H1 (cell line): Measurements from ENCODE around the gene NFATC1. TPM values are rescaled to one million over a fixed set of nuclear protein-coding genes. Genes with fewer than 3 reads are reported as not detected.

ENCODE experiments used
- CTCF ChIA-PET: fragments of 300-600 bp; sonication (Branson Sonifier 250); formaldehyde crosslinking; loops from one replicate; lab custom pipeline; 2021; ENCODE audit not compliant: partially characterized antibody; lab: Charles Lee
- POLR2A ChIA-PET: fragments of 300-600 bp; sonication (Branson Sonifier 250); formaldehyde crosslinking; loops from one replicate; lab custom pipeline; 2021; ENCODE audit warnings: inconsistent platforms; ENCODE audit not compliant: partially characterized antibody; lab: Charles Lee
- DNase-seq, 2 experiments: peaks; one replicate each; pipeline versions ENCODE4 v3.0.0 to v3.0.0-alpha.2; 2010 to 2022; ENCODE audit warnings: low spot score in 2 of 2, low read depth in 1 of 2, mixed read lengths in 1 of 2
- FAIRE-seq: peaks from 2 replicates; lab custom pipeline; 2011; peaks lifted over from hg19 to GRCh38; lab: Jason Lieb, UNC
- H2AFZ ChIP-seq: 2 replicates; pipeline ENCODE4 v1.8.1; 2012; ENCODE audit warnings: low read length, inconsistent platforms
- H2AK5ac ChIP-seq: 2 replicates; pipeline ENCODE4 v1.6.1; 2013; ENCODE audit warnings: low read depth, low read length
- H2BK120ac ChIP-seq: replicated peaks from 2 replicates; pipeline ENCODE3; 2013; ENCODE audit warnings: low read depth, low read length, inconsistent platforms
- H2BK12ac ChIP-seq: 2 replicates; pipeline ENCODE4 v1.6.1; 2013; ENCODE audit warnings: low read depth, low read length
- H2BK15ac ChIP-seq: 2 replicates; pipeline ENCODE4 v1.6.1; 2013; ENCODE audit warnings: low read length
- H2BK20ac ChIP-seq: 2 replicates; pipeline ENCODE4 v1.6.1; 2013; ENCODE audit warnings: low read length
- H2BK5ac ChIP-seq: 2 replicates; pipeline ENCODE4 v1.6.1; 2013; ENCODE audit warnings: low read depth, low read length
- H3K14ac ChIP-seq: 2 replicates; pipeline ENCODE4 v1.6.1; 2013; ENCODE audit warnings: inconsistent platforms; ENCODE audit not compliant: insufficient read length
- H3K18ac ChIP-seq: 2 replicates; pipeline ENCODE4 v1.6.1; 2013; ENCODE audit warnings: low read length; ENCODE audit errors: extremely low read depth
- H3K23ac ChIP-seq: 2 replicates; pipeline ENCODE4 v1.6.1; 2013; ENCODE audit warnings: inconsistent platforms; ENCODE audit not compliant: insufficient read length
- H3K23me2 ChIP-seq: 2 replicates; pipeline ENCODE4 v1.6.1; 2013; ENCODE audit warnings: low read depth, low read length
- H3K27ac ChIP-seq: 2 replicates; pipeline ENCODE4 v1.6.1; 2011; ENCODE audit warnings: low read depth, low read length, inconsistent platforms
- H3K27me3 ChIP-seq, 4 experiments: replicated peaks in 1 of 4; 1 replicate in 1 of 4; 2 replicates in 3 of 4; pipeline versions ENCODE4 v1.6.1 to v1.8.1; 2011 to 2013; ENCODE audit warnings: low read length in 3 of 4, mild to moderate bottlenecking in 3 of 4, inconsistent platforms in 2 of 4, mixed read lengths in 2 of 4, moderate library complexity in 1 of 4; ENCODE audit not compliant: control insufficient read depth in 3 of 4, insufficient read depth in 3 of 4; ENCODE audit errors: extremely low read depth in 1 of 4
- H3K36me3 ChIP-seq, 4 experiments: 2 replicates each; pipeline versions ENCODE4 v1.6.1 to v1.8.1; 2011 to 2013; ENCODE audit warnings: mild to moderate bottlenecking in 4 of 4, low read length in 3 of 4, moderate library complexity in 2 of 4, control low read depth in 1 of 4, inconsistent platforms in 1 of 4; ENCODE audit not compliant: insufficient read depth in 4 of 4, control insufficient read depth in 2 of 4
- H3K4ac ChIP-seq: replicated peaks from 2 replicates; pipeline ENCODE3; 2013; ENCODE audit warnings: low read length, low read depth, mixed read lengths, inconsistent platforms; ENCODE audit not compliant: insufficient read length
- H3K4me1 ChIP-seq, 4 experiments: replicated peaks in 1 of 4; 1 replicate in 1 of 4; 2 replicates in 3 of 4; pipeline versions ENCODE4 v1.6.1 to v1.8.1; 2011 to 2013; ENCODE audit warnings: low read length in 3 of 4, inconsistent platforms in 2 of 4, mixed read lengths in 1 of 4; ENCODE audit not compliant: insufficient read depth in 4 of 4, control insufficient read depth in 3 of 4
- H3K4me2 ChIP-seq, 2 experiments: 2 replicates each; pipeline versions ENCODE4 v1.6.1 to v1.8.1; 2011 to 2013; ENCODE audit warnings: low read depth in 2 of 2, low read length in 2 of 2, control low read depth in 1 of 2, inconsistent platforms in 1 of 2, mild to moderate bottlenecking in 1 of 2; ENCODE audit not compliant: insufficient read depth in 1 of 2
- H3K4me3 ChIP-seq, 4 experiments: fragments of 200-600, 300-600 bp in 1 of 4; sonication (generic), shearing (Covaris generic), sonication (Bioruptor Twin) in 1 of 4; 2 replicates each; pipeline versions ENCODE4 v1.5.1 to v1.8.1; 2011 to 2016; ENCODE audit warnings: low read length in 4 of 4, low read depth in 3 of 4, control low read depth in 2 of 4, inconsistent platforms in 2 of 4, mild to moderate bottlenecking in 2 of 4, mixed read lengths in 1 of 4, moderate library complexity in 1 of 4; ENCODE audit not compliant: insufficient read depth in 2 of 4; ENCODE audit errors: extremely low read depth in 1 of 4
- H3K56ac ChIP-seq: replicated peaks from 2 replicates; pipeline ENCODE3; 2013; ENCODE audit warnings: low read depth, mild to moderate bottlenecking, mixed read lengths, low read length, inconsistent platforms; ENCODE audit not compliant: insufficient read length
- H3K79me1 ChIP-seq: 2 replicates; pipeline ENCODE4 v1.6.1; 2013; ENCODE audit warnings: low read depth, low read length, control low read depth
- H3K79me2 ChIP-seq, 2 experiments: 2 replicates each; pipeline versions ENCODE4 v1.6.1 to v1.8.1; 2012 to 2013; ENCODE audit warnings: low read length in 2 of 2, mild to moderate bottlenecking in 2 of 2, inconsistent platforms in 1 of 2; ENCODE audit not compliant: insufficient read depth in 2 of 2, control insufficient read depth in 1 of 2
- H3K9ac ChIP-seq, 4 experiments: replicated peaks in 1 of 4; 1 replicate in 1 of 4; 2 replicates in 3 of 4; pipeline versions ENCODE4 v1.6.1 to v1.8.1; 2011 to 2013; ENCODE audit warnings: low read depth in 3 of 4, low read length in 3 of 4, control low read depth in 2 of 4, mild to moderate bottlenecking in 2 of 4, moderate library complexity in 2 of 4, inconsistent platforms in 1 of 4; ENCODE audit errors: extremely low read depth in 1 of 4
- H3K9me3 ChIP-seq, 2 experiments: 2 replicates each; pipeline versions ENCODE4 v1.6.1 to v1.8.1; 2012 to 2013; ENCODE audit warnings: mild to moderate bottlenecking in 2 of 2, moderate library complexity in 2 of 2, control low read depth in 1 of 2, inconsistent platforms in 1 of 2, low read depth in 1 of 2, low read length in 1 of 2, mixed read lengths in 1 of 2; ENCODE audit not compliant: insufficient read depth in 2 of 2
- H4K20me1 ChIP-seq, 2 experiments: replicated peaks in 1 of 2; 2 replicates each; pipeline versions ENCODE3 to v1.8.1; 2011 to 2013; ENCODE audit warnings: inconsistent platforms in 2 of 2, low read length in 2 of 2, mild to moderate bottlenecking in 1 of 2; ENCODE audit not compliant: insufficient read depth in 2 of 2, control insufficient read depth in 1 of 2
- H4K5ac ChIP-seq: 2 replicates; pipeline ENCODE4 v1.6.1; 2013; ENCODE audit warnings: low read length, low read depth, mixed read lengths, inconsistent platforms; ENCODE audit not compliant: insufficient read length
- H4K8ac ChIP-seq: 2 replicates; pipeline ENCODE4 v1.8.0; 2013; ENCODE audit warnings: mild to moderate bottlenecking, moderate library complexity, low read length, inconsistent platforms; ENCODE audit not compliant: insufficient read depth; ENCODE audit errors: extremely low read depth
- H4K91ac ChIP-seq: replicated peaks from 2 replicates; pipeline ENCODE3; 2013; ENCODE audit warnings: low read length, mixed read lengths, inconsistent platforms; ENCODE audit not compliant: insufficient read length
- YY1 ChIP-seq: IDR thresholded peaks from 2 replicates; pipeline ENCODE4 v1.6.1; 2011; ENCODE audit warnings: low read depth, mild to moderate bottlenecking, low read length
- WGBS, 2 experiments: shearing (Covaris generic) in 1 of 2; methylation state at CpG; one replicate each; pipeline versions ENCODE4 v1.1.6 to v1.1.7; 2013 to 2015; ENCODE audit warnings: low lambda C conversion rate in 2 of 2, mixed read lengths in 2 of 2, inconsistent platforms in 1 of 2, low coverage in 1 of 2, missing lambda C conversion rate in 1 of 2; ENCODE audit not compliant: insufficient replicate concordance in 2 of 2, insufficient coverage in 1 of 2, insufficient read length in 1 of 2; ENCODE audit errors: extremely low coverage in 1 of 2, missing lambda C conversion rate in 1 of 2; 5-methylcytosine and 5-hydroxymethylcytosine counted together
- polyA plus RNA-seq, 7 experiments: library from polyadenylated mRNA; depleted of rRNA in 3 of 7; stranded (reverse) in 5 of 7; unstranded in 2 of 7; fragments of >200 nt in 5 of 7; fragments of 200-250 nt in 2 of 7; gene quantifications; 1 replicate in 5 of 7; 2 replicates in 1 of 7; 4 replicates in 1 of 7; pipeline versions ENCODE4 v1.2.1 to v1.2.3, GENCODE V29; 2011 to 2013; ENCODE audit warnings: missing spikeins in 2 of 7, mixed read lengths in 2 of 7
- total RNA-seq: library from RNA; stranded (reverse); fragmentation: NEBNext Ultra II Directional; extraction: Animal tissue kit (Norgen Biotek cat#: 25700); gene quantifications from 2 replicates; pipeline ENCODE4 v1.2.1, GENCODE V29; 2021

The NFATC1 gene
- total and polyA plus RNA-seq, 2 of the 8 experiments (the other 6 are each of a cell fraction or from before 2014, with no cell fraction given): 2.0 to 6.6 TPM

GRCh38 chr18:79458131-79458838, 62.6 kb downstream of the NFATC1 start:
- H3K23ac ChIP-seq: no peak overlapping the region
- POLR2A ChIA-PET: no interaction called here
- H3K36me3 ChIP-seq: no peaks in the 10 kb centered on the region
- no peak overlapping the region for H2BK120ac ChIP-seq
- no peak overlapping the region for H4K5ac ChIP-seq
- no peak overlapping the region; the same call in 1 of the 2 replicates for H4K8ac ChIP-seq
- H3K27ac ChIP-seq: no peak overlapping the region
- H3K79me1 ChIP-seq: no peaks in the 10 kb centered on the region; the same call in 1 of the 2 replicates
- H3K18ac ChIP-seq: no peak overlapping the region
- H3K56ac ChIP-seq: no peak overlapping the region
- no peak overlapping the region for H2BK20ac ChIP-seq
- no peak overlapping the region for H3K14ac ChIP-seq
- no peaks in the 10 kb centered on the region for H3K23me2 ChIP-seq
- no peak overlapping the region for H3K4me2 ChIP-seq
- no peak overlapping the region for H2AK5ac ChIP-seq
- H4K20me1 ChIP-seq: no peaks in the 10 kb centered on the region
- no peak for DNase-seq
- 89% methylated on average over 29 of the region's 45 CpGs; no CpG with 5 or more reads in 1 of the 2 experiments for WGBS, 2 experiments
- H3K4ac ChIP-seq: peak overlapping the region; percentile 69
- no peak for FAIRE-seq
- H3K9me3 ChIP-seq: no peaks in the 10 kb centered on the region
- no peak overlapping the region for H3K4me3 ChIP-seq
- no peak overlapping the region for H2BK5ac ChIP-seq
- H2AFZ ChIP-seq: no peak overlapping the region
- no peaks in the 10 kb centered on the region for H3K27me3 ChIP-seq
- H2BK15ac ChIP-seq: no peak overlapping the region
- peak overlapping the region; percentile 54 for H4K91ac ChIP-seq
- H3K79me2 ChIP-seq: no peaks in the 10 kb centered on the region
- H2BK12ac ChIP-seq: no peak overlapping the region
- H3K9ac ChIP-seq: no peak overlapping the region
- CTCF ChIA-PET: no interaction called here
- TF ChIP-seq YY1: no peak
- H3K4me1 ChIP-seq: peaks cover 0 to 11% (median 8%) of the 10 kb centered on the region in 4 experiments; a peak in 5 of 7 replicates
